Hematopoietic multipotent progenitor cell treated with erythropoietin and hydrocortisone succinate and interleukin-3 and kit ligand, for 15 days (in vitro differentiated cells): Measurements from ENCODE around the gene HAO1.

Source experiments
- DNase-seq: peaks from one replicate; pipeline ENCODE4 v3.0.0-alpha.2; 2015; ENCODE audit warnings: low spot score

HAO1 gene

GRCh38 chr20:7926767-7927166 lies 13.5 kb downstream of the HAO1 start:
- no peak for DNase-seq

GRCh38 chr20:7926323-7926722 lies 13.9 kb downstream of the HAO1 start:
- DNase-seq: no peak

- DNase-seq: no peak
Measured at GRCh38 chr20:7924692-7925091, 15.6 kb downstream of the HAO1 start.

GRCh38 chr20:7916648-7917047 lies 23.6 kb downstream of the HAO1 start:
- no peak for DNase-seq

- DNase-seq: no peak
Measured at GRCh38 chr20:7912551-7912950, 27.7 kb downstream of the HAO1 start.

GRCh38 chr20:7911586-7912330 lies 28.5 kb downstream of the HAO1 start:
- DNase-seq: no peak

GRCh38 chr20:7908905-7909304 lies 31.4 kb downstream of the HAO1 start:
- no peak for DNase-seq

GRCh38 chr20:7903429-7903828 lies 36.8 kb downstream of the HAO1 start:
- DNase-seq: no peak

- DNase-seq: no peak
Measured at GRCh38 chr20:7902879-7903278, 37.4 kb downstream of the HAO1 start.

- no peak for DNase-seq
Measured at GRCh38 chr20:7897781-7898364, 42.4 kb downstream of the HAO1 start.

- no peak for DNase-seq
Measured at GRCh38 chr20:7893014-7893730, 47.1 kb downstream of the HAO1 start.

- no peak for DNase-seq
Measured at GRCh38 chr20:7891705-7892104, 48.6 kb downstream of the HAO1 start.

- no peak for DNase-seq
Measured at GRCh38 chr20:7889736-7890135, 50.5 kb downstream of the HAO1 start.

- no peak for DNase-seq
Measured at GRCh38 chr20:7883741-7884140, 56.5 kb downstream of the HAO1 start.

GRCh38 chr20:7883309-7883708 lies 56.9 kb downstream of the HAO1 start:
- no peak for DNase-seq

GRCh38 chr20:7882076-7882475 lies 58.2 kb downstream of the HAO1 start:
- no peak for DNase-seq

- DNase-seq: no peak
Measured at GRCh38 chr20:7881551-7881950, 58.7 kb downstream of the HAO1 start.

- DNase-seq: no peak
Measured at GRCh38 chr20:7879883-7880282, 60.4 kb downstream of the HAO1 start.

GRCh38 chr20:7868108-7868507 lies 72.2 kb downstream of the HAO1 start:
- DNase-seq: no peak

GRCh38 chr20:7866285-7866684 lies 74.0 kb downstream of the HAO1 start:
- no peak for DNase-seq

- no peak for DNase-seq
Measured at GRCh38 chr20:7859356-7859802, 80.9 kb downstream of the HAO1 start.

- DNase-seq: no peak
Measured at GRCh38 chr20:7858734-7859250, 81.5 kb downstream of the HAO1 start.

GRCh38 chr20:7856756-7857155 lies 83.5 kb downstream of the HAO1 start:
- no peak for DNase-seq
